Choroid plexus epithelial cell (primary cell): ENCODE measurements around the gene NUP93.
"Not testable (repeated sequence)": the region's sequence is repeated elsewhere in the genome, so short reads cannot be mapped to it uniquely, and the experiment has no call there.

Source experiments
- DNase-seq: peaks from one replicate; pipeline ENCODE4 v3.0.0-alpha.2; 2010; ENCODE audit warnings: low read depth
- H3K4me3 ChIP-seq: 2 replicates; pipeline ENCODE4 v1.5.1; 2011; ENCODE audit warnings: low read depth, mild to moderate bottlenecking, control low read depth, low read length, moderate library complexity
- TF ChIP-seq, protein P1 (sequence below): conservative IDR thresholded peaks from 2 replicates; pipeline ENCODE4 v1.5.1; 2011; ENCODE audit warnings: low read depth, mild to moderate bottlenecking, control low read depth, inconsistent platforms, low read length, moderate library complexity

The NUP93 gene

DNA sequence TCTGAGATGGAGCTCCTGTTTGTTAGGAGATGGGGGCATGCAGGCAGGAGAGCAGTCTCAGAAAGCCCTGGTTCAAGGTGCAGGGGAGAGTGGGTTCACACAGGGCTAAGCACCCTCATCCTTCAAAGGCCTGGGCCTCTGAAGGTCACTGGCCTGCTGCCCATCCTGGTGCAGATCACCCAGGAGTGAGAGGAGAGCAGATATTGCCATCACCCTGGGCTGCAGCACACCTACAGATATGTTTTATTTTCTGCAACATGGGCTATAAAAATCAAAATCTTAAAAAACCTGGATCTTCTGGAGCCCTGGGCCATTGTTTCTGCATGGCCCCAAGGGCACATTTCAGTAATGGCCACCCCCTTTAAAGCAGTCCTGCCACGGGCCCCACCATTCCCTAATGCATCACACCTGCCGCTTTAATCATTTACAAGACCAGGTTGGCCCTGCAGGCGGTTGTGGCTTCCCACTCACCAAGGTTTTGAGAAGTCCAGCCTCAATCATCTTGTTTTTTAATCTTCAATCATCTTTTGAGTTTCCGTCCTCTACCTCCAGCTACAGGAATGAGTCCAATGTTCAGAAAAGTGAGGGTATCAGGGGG is 20.4 kb upstream of the NUP93 start:
- TF ChIP-seq, protein P1, sequence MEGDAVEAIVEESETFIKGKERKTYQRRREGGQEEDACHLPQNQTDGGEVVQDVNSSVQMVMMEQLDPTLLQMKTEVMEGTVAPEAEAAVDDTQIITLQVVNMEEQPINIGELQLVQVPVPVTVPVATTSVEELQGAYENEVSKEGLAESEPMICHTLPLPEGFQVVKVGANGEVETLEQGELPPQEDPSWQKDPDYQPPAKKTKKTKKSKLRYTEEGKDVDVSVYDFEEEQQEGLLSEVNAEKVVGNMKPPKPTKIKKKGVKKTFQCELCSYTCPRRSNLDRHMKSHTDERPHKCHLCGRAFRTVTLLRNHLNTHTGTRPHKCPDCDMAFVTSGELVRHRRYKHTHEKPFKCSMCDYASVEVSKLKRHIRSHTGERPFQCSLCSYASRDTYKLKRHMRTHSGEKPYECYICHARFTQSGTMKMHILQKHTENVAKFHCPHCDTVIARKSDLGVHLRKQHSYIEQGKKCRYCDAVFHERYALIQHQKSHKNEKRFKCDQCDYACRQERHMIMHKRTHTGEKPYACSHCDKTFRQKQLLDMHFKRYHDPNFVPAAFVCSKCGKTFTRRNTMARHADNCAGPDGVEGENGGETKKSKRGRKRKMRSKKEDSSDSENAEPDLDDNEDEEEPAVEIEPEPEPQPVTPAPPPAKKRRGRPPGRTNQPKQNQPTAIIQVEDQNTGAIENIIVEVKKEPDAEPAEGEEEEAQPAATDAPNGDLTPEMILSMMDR, result no peak
- DNase-seq, result no peak
- no peak overlapping the region for H3K4me3 ChIP-seq

DNA sequence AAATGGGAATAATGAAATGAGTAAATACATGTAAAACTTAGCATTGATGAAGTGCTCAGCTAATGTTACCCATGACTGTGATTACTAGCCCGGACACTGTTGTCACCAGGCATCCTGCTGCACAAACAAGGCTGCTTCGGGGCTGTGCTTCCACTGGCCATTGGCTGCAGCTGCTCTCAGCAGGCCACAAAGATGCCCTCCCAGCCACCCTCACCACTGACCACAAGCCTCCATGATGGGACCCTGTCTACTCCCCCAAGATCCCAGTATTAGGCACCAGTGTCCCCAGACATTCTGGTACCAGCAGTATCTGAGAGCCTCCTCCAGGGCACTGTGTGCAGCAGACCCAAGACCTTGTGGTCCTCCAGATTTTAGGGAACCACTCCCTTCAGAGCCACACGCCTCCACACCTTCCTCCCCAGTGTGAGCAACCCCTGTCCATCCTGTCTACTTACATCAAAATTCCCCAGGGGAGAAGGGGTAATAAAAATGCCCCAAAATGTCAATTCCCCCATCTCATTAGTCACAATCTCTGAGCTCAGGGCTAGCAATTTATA is 19.7 kb upstream of the NUP93 start:
- H3K4me3 ChIP-seq, result no peak overlapping the region
- TF ChIP-seq, protein P1, result no peak
- no peak for DNase-seq

DNA sequence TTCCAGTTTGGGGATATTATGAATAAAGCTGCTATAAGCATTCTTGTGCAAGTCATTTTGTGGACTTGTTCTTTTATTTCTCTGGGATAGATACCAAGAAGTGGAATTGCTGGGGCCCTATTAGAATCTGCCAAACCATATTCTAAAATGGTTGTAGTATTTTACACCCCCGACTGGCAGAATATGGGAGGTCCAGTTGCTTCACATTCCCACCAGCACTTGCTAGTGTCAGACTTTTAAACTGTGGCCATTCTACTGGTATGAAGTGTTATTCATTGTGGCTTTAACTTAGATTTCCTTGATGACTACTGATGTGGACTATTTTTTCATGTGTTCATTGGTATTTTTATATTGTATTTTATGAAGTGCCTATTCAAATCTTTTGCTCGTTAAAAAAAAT is 18.1 kb upstream of the NUP93 start:
- TF ChIP-seq, protein P1, result no peak
- H3K4me3 ChIP-seq, result no peak overlapping the region
- DNase-seq, result no peak

DNA sequence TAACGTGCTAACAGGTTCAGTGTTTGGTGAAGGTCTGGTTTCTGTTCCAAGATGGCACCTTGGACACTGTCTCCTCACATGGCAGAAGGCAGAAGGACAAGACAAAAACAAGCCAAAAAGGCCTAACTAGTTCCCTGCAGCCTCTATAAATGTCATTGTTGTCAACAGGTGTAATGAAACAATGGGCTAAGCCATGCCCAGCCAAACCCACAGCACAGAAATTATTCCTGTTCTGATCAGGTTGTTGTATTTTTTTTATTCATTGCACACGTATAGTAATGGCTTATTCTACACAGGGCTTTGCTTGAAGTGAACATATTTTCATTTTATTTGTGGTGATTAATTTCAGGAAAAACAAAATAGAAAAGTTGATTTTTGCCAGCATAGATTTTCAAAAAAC is 16.1 kb upstream of the NUP93 start:
- no peak overlapping the region for H3K4me3 ChIP-seq
- no peak for DNase-seq
- TF ChIP-seq, protein P1, result no peak

DNA sequence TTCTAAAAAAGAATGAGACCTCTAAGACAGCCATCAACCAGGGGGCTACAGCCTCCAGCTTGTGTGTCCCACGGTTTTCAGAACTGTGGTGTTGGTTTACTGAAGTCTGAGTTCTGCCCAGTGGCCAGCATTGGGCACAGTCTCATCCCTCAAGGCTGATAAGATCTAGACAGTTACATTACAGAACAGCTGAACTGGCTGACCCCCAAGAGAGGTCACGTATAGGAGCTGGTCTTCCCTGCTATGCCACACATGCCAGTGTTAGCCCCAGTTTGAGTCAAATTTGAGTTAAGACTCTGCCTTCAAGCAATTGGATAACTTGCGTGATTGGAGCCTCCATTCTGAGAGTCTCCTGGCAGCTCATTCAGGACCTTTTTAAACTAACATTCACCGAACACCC is 14.8 kb upstream of the NUP93 start:
- H3K4me3 ChIP-seq, result no peak overlapping the region
- no peak for DNase-seq
- TF ChIP-seq, protein P1, result no peak

DNA sequence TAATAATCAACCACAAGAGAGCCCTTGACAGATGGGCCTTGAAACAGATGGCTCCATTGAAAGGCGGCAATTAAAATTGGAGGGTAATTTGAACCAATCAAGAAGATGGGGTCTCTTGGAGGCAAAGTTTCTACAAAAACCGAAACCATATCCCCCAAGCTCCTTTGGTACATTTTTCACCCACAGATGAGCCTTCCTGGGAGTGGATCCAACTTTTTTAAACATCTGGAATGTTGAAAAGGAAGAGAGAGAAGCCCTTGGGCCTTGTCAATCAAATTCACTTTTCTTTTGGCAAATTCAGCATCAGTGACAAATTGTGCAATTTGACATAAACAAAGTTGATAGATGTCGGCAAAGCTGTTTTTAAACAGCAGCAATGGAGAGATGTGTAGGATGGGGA is 13.2 kb upstream of the NUP93 start:
- TF ChIP-seq, protein P1, result no peak
- no peak overlapping the region for H3K4me3 ChIP-seq
- DNase-seq, result no peak

DNA sequence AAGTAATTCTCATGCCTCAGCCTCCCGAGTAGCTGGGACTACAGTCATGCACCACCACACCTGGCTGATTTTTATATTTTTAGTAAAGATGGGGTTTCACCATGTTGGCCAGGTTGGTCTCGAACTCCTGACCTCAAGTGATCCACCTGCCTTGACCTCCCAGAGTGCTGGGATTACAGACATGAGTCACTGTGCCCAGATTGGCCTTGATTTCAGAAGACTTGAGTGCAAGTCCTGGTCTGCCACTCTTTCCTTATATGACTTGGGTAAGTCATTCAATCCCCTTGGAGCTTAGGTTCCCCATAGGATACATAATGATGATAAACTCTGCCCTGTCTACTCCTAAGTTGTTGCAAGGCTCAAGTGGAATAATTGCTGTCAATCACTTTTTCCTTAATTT is 12.4 kb upstream of the NUP93 start:
- not testable (repeated sequence) for H3K4me3 ChIP-seq, DNase-seq
